GM12878 (cell line): ENCODE measurements around the gene MORC4. TPM values are rescaled to one million over a fixed set of nuclear protein-coding genes. Genes with fewer than 3 reads are reported as not detected.

Experiments used
- ATAC-seq: fragments of 200-7000 bp; cut with Tn5 transposase; 3 replicates; pipeline ENCODE4 v1.9.1; 2020; ENCODE audit warnings: mild to moderate bottlenecking, moderate library complexity
- BruUV-seq: library from RNA; stranded (reverse); fragments of 400-500 nt; replicated peaks from 2 replicates; lab custom pipeline; 2021; lab: Mats Ljungman, UMichigan
- CTCF ChIA-PET: fragments of 300-600 bp; sonication (Branson Sonifier 250); formaldehyde crosslinking; extraction: SDS; loops from one replicate; lab custom pipeline; 2021; ENCODE audit warnings: inconsistent platforms; lab: Yijun Ruan, JAX
- POLR2A ChIA-PET: fragments of 350-600 bp; formaldehyde crosslinking; extraction: SDS; loops from one replicate; lab custom pipeline; 2021; ENCODE audit warnings: inconsistent platforms; lab: Charles Lee
- RAD21 ChIA-PET: fragments of 300-600 bp; sonication (Branson Sonifier 250); formaldehyde crosslinking; loops from one replicate; lab custom pipeline; 2023; ENCODE audit warnings: antibody characterized with exemption; ENCODE audit not compliant: unreplicated experiment; lab: Charles Lee
- SMC1A ChIA-PET: fragments of 300-600 bp; sonication (Branson Sonifier 250); formaldehyde crosslinking; loops from one replicate; lab custom pipeline; 2023; ENCODE audit not compliant: unreplicated experiment, uncharacterized antibody; lab: Charles Lee
- DNase-seq: peaks from one replicate; pipeline ENCODE4 v3.0.0-alpha.2; 2011; ENCODE audit warnings: low read depth, low spot score
- FAIRE-seq: peaks from 3 replicates; lab custom pipeline; 2011; peaks lifted over from hg19 to GRCh38; lab: Jason Lieb, UNC
- H2AFZ ChIP-seq: 2 replicates; pipeline ENCODE4 v1.6.0; 2011; ENCODE audit warnings: low read depth, low read length, control low read depth; ENCODE audit not compliant: control insufficient read depth
- H3K27ac ChIP-seq: 2 replicates; pipeline ENCODE4 v1.5.1; 2011; ENCODE audit warnings: control low read depth; ENCODE audit not compliant: control insufficient read depth, insufficient read depth
- H3K27me3 ChIP-seq, 2 experiments: replicated peaks in 1 of 2; 2 replicates each; pipeline versions ENCODE4 v1.6.0 to v1.6.1; 2011; ENCODE audit warnings: low read length in 1 of 2; ENCODE audit not compliant: control insufficient read depth in 2 of 2, insufficient read depth in 2 of 2
- H3K36me3 ChIP-seq, 2 experiments: 2 replicates each; pipeline ENCODE4 v1.5.1; 2011; ENCODE audit warnings: low read length in 1 of 2; ENCODE audit not compliant: control insufficient read depth in 2 of 2, insufficient read depth in 2 of 2
- H3K4me1 ChIP-seq: 2 replicates; pipeline ENCODE4 v1.6.1; 2011; ENCODE audit warnings: mild to moderate bottlenecking, low read length, moderate library complexity, mixed read lengths; ENCODE audit not compliant: control insufficient read depth, insufficient read depth
- H3K4me2 ChIP-seq: 2 replicates; pipeline ENCODE4 v1.6.0; 2011; ENCODE audit warnings: control low read depth; ENCODE audit not compliant: control insufficient read depth, insufficient read depth
- H3K4me3 ChIP-seq: fragments of 200-600 bp; sonication (generic); 2 replicates; pipeline ENCODE4 v1.5.1; 2016
- H3K79me2 ChIP-seq: 2 replicates; pipeline ENCODE4 v1.6.0; 2011; ENCODE audit warnings: low read length; ENCODE audit not compliant: control insufficient read depth, insufficient read depth
- H3K9ac ChIP-seq: 2 replicates; pipeline ENCODE4 v1.8.0; 2011; ENCODE audit warnings: low read length, control low read depth, mixed read lengths; ENCODE audit not compliant: control insufficient read depth, insufficient read depth
- H3K9me3 ChIP-seq: replicated peaks from 3 replicates; pipeline ENCODE4 v1.5.1; 2011; ENCODE audit warnings: mild to moderate bottlenecking, low read length; ENCODE audit not compliant: control insufficient read depth, insufficient read depth
- H4K20me1 ChIP-seq: 2 replicates; pipeline ENCODE4 v1.6.0; 2011; ENCODE audit not compliant: control insufficient read depth, insufficient read depth
- CBX3 ChIP-seq: fragments of 200-600 bp; sonication (generic); IDR thresholded peaks from 2 replicates; pipeline ENCODE4 v1.6.1; 2016; ENCODE audit warnings: low read depth, borderline replicate concordance
- HCFC1 ChIP-seq: fragments of 150-350 bp; IDR thresholded peaks from 2 replicates; pipeline ENCODE4 v1.6.1; 2014; ENCODE audit warnings: low read length
- IKZF2 ChIP-seq, 2 experiments: fragments of 450-650 bp; IDR thresholded peaks; 2 replicates each; pipeline ENCODE4 v1.6.1; 2017; ENCODE audit warnings: mild to moderate bottlenecking in 2 of 2, moderate library complexity in 2 of 2
- MTA2 ChIP-seq: fragments of 450-650 bp; IDR thresholded peaks from 2 replicates; pipeline ENCODE4 v1.6.1; 2016; ENCODE audit warnings: low read depth, mild to moderate bottlenecking, moderate library complexity
- MYC ChIP-seq: IDR thresholded peaks from 2 replicates; pipeline ENCODE4 v1.6.1; 2011; ENCODE audit warnings: mild to moderate bottlenecking, low read length, moderate library complexity, inconsistent platforms; ENCODE audit not compliant: insufficient read depth, insufficient replicate concordance, insufficient read length, severe bottlenecking
- SMARCA5 ChIP-seq: fragments of 450-650 bp; IDR thresholded peaks from 2 replicates; pipeline ENCODE4 v1.6.1; 2017; ENCODE audit warnings: mild to moderate bottlenecking
- SP1 ChIP-seq: IDR thresholded peaks from one replicate; pipeline ENCODE4 v1.6.1; 2011; ENCODE audit warnings: low read depth, low read length
- SRF ChIP-seq, 2 experiments: IDR thresholded peaks; 2 replicates each; pipeline ENCODE4 v1.6.1; 2011; ENCODE audit warnings: low read depth in 2 of 2, low read length in 2 of 2, mild to moderate bottlenecking in 1 of 2, moderate library complexity in 1 of 2
- TAF1 ChIP-seq: IDR thresholded peaks from 2 replicates; pipeline ENCODE4 v1.6.1; 2011; ENCODE audit warnings: mild to moderate bottlenecking, low read depth, low read length, borderline replicate concordance
- WRNIP1 ChIP-seq: IDR thresholded peaks from 2 replicates; pipeline ENCODE4 v1.6.1; 2011; ENCODE audit warnings: low read depth, low read length, improper control_type of control experiment, borderline replicate concordance
- ZNF622 ChIP-seq: fragments of 450-650 bp; IDR thresholded peaks from 2 replicates; pipeline ENCODE4 v1.6.1; 2017; ENCODE audit warnings: mild to moderate bottlenecking, inconsistent platforms
- WGBS: methylation state at CpG from one replicate; pipeline ENCODE4 v1.1.6; 2016; ENCODE audit warnings: low lambda C conversion rate; ENCODE audit not compliant: insufficient replicate concordance, insufficient coverage; ENCODE audit errors: missing lambda C conversion rate; 5-methylcytosine and 5-hydroxymethylcytosine counted together
- in situ Hi-C: fragments of 300-500 bp; cut with MboI; formaldehyde crosslinking; loops from 9 replicates; pipeline ENCODE4 v1.14.3; 2018; ENCODE audit warnings: mixed read lengths
- intact Hi-C: fragments of 100-400 bp; cut with micrococcal nuclease; formaldehyde crosslinking; loops from one replicate; pipeline ENCODE4 v1.14.2; 2022; ENCODE audit not compliant: unreplicated experiment
- polyA plus RNA-seq, 11 experiments: library from polyadenylated mRNA; depleted of rRNA in 4 of 11; unstranded in 6 of 11; stranded (reverse) in 5 of 11; fragments of >200 nt; fragmentation: Nextera tagmentation in 4 of 11; fragmentation: Illumina TruSeq in 1 of 11; extraction: Ambion mirVana in 4 of 11; extraction: Trizol in 1 of 11; gene quantifications; 1 replicate in 1 of 11; 2 replicates in 10 of 11; pipeline versions ENCODE4 v1.2.1 to v1.2.3, GENCODE V29; 2011 to 2016; ENCODE audit warnings: inconsistent platforms in 2 of 11, missing spikeins in 2 of 11, low read depth in 1 of 11
- total RNA-seq, 4 experiments: library from RNA; depleted of rRNA in 3 of 4; stranded (reverse); fragments of >200 nt in 3 of 4; fragmentation: Illumina TruSeq in 1 of 4; extraction: Trizol in 1 of 4; gene quantifications; 2 replicates each; pipeline versions ENCODE4 v1.2.1 to v1.2.3, GENCODE V29; 2013 to 2021
- TF ChIP-seq, protein P1 (sequence below): fragments of 150-350 bp; IDR thresholded peaks from 2 replicates; pipeline ENCODE4 v1.6.1; 2014; ENCODE audit warnings: mild to moderate bottlenecking, low read depth, low read length
- TF ChIP-seq, protein P2 (sequence below): fragments of 450-650 bp; IDR thresholded peaks from 2 replicates; pipeline ENCODE4 v1.6.1; 2017; ENCODE audit warnings: mild to moderate bottlenecking
- TF ChIP-seq, protein P3 (sequence below): fragments of 450-650 bp; IDR thresholded peaks from 2 replicates; pipeline ENCODE4 v1.6.1; 2017; ENCODE audit warnings: mild to moderate bottlenecking, low read depth, inconsistent platforms; ENCODE audit not compliant: poor library complexity, severe bottlenecking
- TF ChIP-seq, protein P4 (sequence below): fragments of 450-650 bp; IDR thresholded peaks from 2 replicates; pipeline ENCODE4 v1.6.1; 2017; ENCODE audit warnings: low read depth, mild to moderate bottlenecking, moderate library complexity

Gene MORC4
- total and polyA plus RNA-seq, 10 of the 15 experiments (the other 5 are each of a cell fraction or from before 2014, with no cell fraction given), result 0.03 to 0.65 (median 0.26) TPM

DNA sequence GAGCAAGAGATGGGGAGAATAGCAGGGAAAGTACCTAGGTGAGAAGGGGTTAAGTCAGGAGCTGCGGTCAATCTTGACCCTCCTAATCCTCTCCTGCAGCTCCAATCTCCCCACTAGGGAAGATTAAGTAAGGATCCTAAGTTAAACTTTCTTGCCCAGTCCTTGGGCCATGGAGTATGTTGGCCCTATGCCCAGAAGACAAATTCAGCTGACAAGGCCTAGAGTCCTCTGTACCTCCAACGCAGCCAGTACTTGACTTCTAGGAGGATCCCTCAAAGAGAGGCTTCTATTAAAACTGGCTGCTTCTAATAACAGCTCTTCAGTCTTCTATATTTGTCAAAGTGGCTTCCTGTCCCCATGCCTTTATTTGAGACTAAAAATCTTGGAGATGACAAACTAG is 78.4 kb downstream of the MORC4 start:
- no peak overlapping the region for H3K4me3 ChIP-seq
- ChIA-PET POLR2A (no interaction called here), SMC1A (no interaction called here), CTCF (interaction anchor here (1.1 kb wide), 1 partner anchor 23 kb away, joined by 3 read pairs; no protein-coding TSS in a partner anchor), RAD21 (no interaction called here)
- no peaks in the 10 kb centered on the region for H3K9me3 ChIP-seq
- no peak overlapping the region for H3K27ac ChIP-seq
- no peak for DNase-seq
- no peak overlapping the region for H2AFZ ChIP-seq
- no peaks in the 10 kb centered on the region for H3K4me1 ChIP-seq
- H4K20me1 ChIP-seq, result no peaks in the 10 kb centered on the region
- in situ Hi-C loops (no loop called here), intact Hi-C loops (no loop called here)
- no peaks in the 10 kb centered on the region for H3K79me2 ChIP-seq
- H3K4me2 ChIP-seq, result no peak overlapping the region
- FAIRE-seq, result no peak
- H3K27me3 ChIP-seq, result no peaks in the 10 kb centered on the region
- TF ChIP-seq, protein P1, sequence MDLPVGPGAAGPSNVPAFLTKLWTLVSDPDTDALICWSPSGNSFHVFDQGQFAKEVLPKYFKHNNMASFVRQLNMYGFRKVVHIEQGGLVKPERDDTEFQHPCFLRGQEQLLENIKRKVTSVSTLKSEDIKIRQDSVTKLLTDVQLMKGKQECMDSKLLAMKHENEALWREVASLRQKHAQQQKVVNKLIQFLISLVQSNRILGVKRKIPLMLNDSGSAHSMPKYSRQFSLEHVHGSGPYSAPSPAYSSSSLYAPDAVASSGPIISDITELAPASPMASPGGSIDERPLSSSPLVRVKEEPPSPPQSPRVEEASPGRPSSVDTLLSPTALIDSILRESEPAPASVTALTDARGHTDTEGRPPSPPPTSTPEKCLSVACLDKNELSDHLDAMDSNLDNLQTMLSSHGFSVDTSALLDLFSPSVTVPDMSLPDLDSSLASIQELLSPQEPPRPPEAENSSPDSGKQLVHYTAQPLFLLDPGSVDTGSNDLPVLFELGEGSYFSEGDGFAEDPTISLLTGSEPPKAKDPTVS, result no peak
- TF ChIP-seq ZNF622, result no peak
- TF ChIP-seq IKZF2 (IDR thresholded peaks at IDR 0.05), result no peak
- TF ChIP-seq MTA2, result no peak
- TF ChIP-seq, protein P2, sequence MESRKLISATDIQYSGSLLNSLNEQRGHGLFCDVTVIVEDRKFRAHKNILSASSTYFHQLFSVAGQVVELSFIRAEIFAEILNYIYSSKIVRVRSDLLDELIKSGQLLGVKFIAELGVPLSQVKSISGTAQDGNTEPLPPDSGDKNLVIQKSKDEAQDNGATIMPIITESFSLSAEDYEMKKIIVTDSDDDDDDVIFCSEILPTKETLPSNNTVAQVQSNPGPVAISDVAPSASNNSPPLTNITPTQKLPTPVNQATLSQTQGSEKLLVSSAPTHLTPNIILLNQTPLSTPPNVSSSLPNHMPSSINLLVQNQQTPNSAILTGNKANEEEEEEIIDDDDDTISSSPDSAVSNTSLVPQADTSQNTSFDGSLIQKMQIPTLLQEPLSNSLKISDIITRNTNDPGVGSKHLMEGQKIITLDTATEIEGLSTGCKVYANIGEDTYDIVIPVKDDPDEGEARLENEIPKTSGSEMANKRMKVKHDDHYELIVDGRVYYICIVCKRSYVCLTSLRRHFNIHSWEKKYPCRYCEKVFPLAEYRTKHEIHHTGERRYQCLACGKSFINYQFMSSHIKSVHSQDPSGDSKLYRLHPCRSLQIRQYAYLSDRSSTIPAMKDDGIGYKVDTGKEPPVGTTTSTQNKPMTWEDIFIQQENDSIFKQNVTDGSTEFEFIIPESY, result no peak
- TF ChIP-seq MYC, result no peak
- TF ChIP-seq TAF1, result no peak
- TF ChIP-seq, protein P3, sequence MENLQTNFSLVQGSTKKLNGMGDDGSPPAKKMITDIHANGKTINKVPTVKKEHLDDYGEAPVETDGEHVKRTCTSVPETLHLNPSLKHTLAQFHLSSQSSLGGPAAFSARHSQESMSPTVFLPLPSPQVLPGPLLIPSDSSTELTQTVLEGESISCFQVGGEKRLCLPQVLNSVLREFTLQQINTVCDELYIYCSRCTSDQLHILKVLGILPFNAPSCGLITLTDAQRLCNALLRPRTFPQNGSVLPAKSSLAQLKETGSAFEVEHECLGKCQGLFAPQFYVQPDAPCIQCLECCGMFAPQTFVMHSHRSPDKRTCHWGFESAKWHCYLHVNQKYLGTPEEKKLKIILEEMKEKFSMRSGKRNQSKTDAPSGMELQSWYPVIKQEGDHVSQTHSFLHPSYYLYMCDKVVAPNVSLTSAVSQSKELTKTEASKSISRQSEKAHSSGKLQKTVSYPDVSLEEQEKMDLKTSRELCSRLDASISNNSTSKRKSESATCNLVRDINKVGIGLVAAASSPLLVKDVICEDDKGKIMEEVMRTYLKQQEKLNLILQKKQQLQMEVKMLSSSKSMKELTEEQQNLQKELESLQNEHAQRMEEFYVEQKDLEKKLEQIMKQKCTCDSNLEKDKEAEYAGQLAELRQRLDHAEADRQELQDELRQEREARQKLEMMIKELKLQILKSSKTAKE, result no peak
- TF ChIP-seq HCFC1, result no peak
- TF ChIP-seq SMARCA5, result no peak
- TF ChIP-seq, protein P4, sequence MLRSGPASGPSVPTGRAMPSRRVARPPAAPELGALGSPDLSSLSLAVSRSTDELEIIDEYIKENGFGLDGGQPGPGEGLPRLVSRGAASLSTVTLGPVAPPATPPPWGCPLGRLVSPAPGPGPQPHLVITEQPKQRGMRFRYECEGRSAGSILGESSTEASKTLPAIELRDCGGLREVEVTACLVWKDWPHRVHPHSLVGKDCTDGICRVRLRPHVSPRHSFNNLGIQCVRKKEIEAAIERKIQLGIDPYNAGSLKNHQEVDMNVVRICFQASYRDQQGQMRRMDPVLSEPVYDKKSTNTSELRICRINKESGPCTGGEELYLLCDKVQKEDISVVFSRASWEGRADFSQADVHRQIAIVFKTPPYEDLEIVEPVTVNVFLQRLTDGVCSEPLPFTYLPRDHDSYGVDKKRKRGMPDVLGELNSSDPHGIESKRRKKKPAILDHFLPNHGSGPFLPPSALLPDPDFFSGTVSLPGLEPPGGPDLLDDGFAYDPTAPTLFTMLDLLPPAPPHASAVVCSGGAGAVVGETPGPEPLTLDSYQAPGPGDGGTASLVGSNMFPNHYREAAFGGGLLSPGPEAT, result no peak
- TF ChIP-seq SP1, result no peak
- TF ChIP-seq WRNIP1, result no peak
- TF ChIP-seq SRF (IDR thresholded peaks at IDR 0.05; ENCODE audit: low read depth in 2 of 2, low read length in 2 of 2), result no peak
- no peak for TF ChIP-seq CBX3
- no peak overlapping the region for H3K9ac ChIP-seq
- H3K36me3 ChIP-seq, result no peaks in the 10 kb centered on the region
- no TSS peak for BruUV-seq
- 33% methylated on average over 2 of the region's 2 CpGs for WGBS
- ATAC-seq, result no peak
